ENCODE data around the gene C11orf21.

The C11orf21 gene

GRCh38 chr11:2280208-2280607 lies 21.5 kb downstream of the C11orf21 start:
- no peak overlapping the region for H3K4me3 ChIP-seq (ENCODE audit: low read depth, low read length)
- no peak for TF ChIP-seq CTCF (IDR thresholded peaks at IDR 0.05; ENCODE audit: borderline replicate concordance, insufficient read depth, low read depth, low read length)

GRCh38 chr11:2277933-2278523 lies 23.7 kb downstream of the C11orf21 start:
- no peak for TF ChIP-seq CTCF (IDR thresholded peaks at IDR 0.05; ENCODE audit: borderline replicate concordance, insufficient read depth, low read depth, low read length)
- no peak overlapping the region for H3K4me3 ChIP-seq (ENCODE audit: low read depth, low read length)

- TF ChIP-seq CTCF (IDR thresholded peaks at IDR 0.05; ENCODE audit: borderline replicate concordance, insufficient read depth, low read depth, low read length), result no peak
- no peak overlapping the region for H3K4me3 ChIP-seq (ENCODE audit: low read depth, low read length)
Measured at GRCh38 chr11:2277008-2277346, 24.7 kb downstream of the C11orf21 start.

GRCh38 chr11:2276280-2277007 lies 25.3 kb downstream of the C11orf21 start:
- no peak for TF ChIP-seq CTCF (IDR thresholded peaks at IDR 0.05; ENCODE audit: borderline replicate concordance, insufficient read depth, low read depth, low read length)
- no peak overlapping the region for H3K4me3 ChIP-seq (ENCODE audit: low read depth, low read length)

- TF ChIP-seq CTCF (IDR thresholded peaks at IDR 0.05; ENCODE audit: borderline replicate concordance, insufficient read depth, low read depth, low read length), result no peak
- no peak overlapping the region for H3K4me3 ChIP-seq (ENCODE audit: low read depth, low read length)
Measured at GRCh38 chr11:2275334-2276279, 26.1 kb downstream of the C11orf21 start.

GRCh38 chr11:2273771-2274170 lies 27.9 kb downstream of the C11orf21 start:
- TF ChIP-seq CTCF (IDR thresholded peaks at IDR 0.05; ENCODE audit: borderline replicate concordance, insufficient read depth, low read depth, low read length), result no peak
- no peak overlapping the region for H3K4me3 ChIP-seq (ENCODE audit: low read depth, low read length)

Measured in GM12875 (cell line).